HG02588 (cell line): ENCODE measurements around the gene CD14.
"Not testable (repeated sequence)": the region's sequence is repeated elsewhere in the genome, so short reads cannot be mapped to it uniquely, and the experiment has no call there.

ENCODE experiments used
- ATAC-seq: cut with Tn5 transposase; IDR thresholded peaks from one replicate; pipeline ENCODE4 v1.9.1; 2021; ENCODE audit warnings: mild to moderate bottlenecking, moderate library complexity; ENCODE audit not compliant: unreplicated experiment

Gene CD14

GRCh38 chr5:140633021-140633471 lies at the start of gene CD14:
TSS of gene CD14 (minus strand) at chr5:140633175. CDS start at chr5:140633071, 104 bp downstream.
- no peak for ATAC-seq

GRCh38 chr5:140678993-140679392 lies 46.0 kb upstream of the CD14 start:
- no peak for ATAC-seq

GRCh38 chr5:140677947-140678346 lies 45.0 kb upstream of the CD14 start:
- peak; percentile 50 for ATAC-seq

GRCh38 chr5:140674629-140675028 lies 41.7 kb upstream of the CD14 start:
- ATAC-seq: no peak

- no peak for ATAC-seq
These were observed 41.2 kb upstream of the CD14 start for GRCh38 chr5:140674211-140674610.

GRCh38 chr5:140673187-140673976 lies 40.4 kb upstream of the CD14 start, which contains the start of gene DND1:
TSS of gene DND1 (minus strand) at chr5:140673576. CDS start at chr5:140673542, 34 bp downstream.
- ATAC-seq: no peak

- ATAC-seq: no peak
These were observed 39.6 kb upstream of the CD14 start for GRCh38 chr5:140672455-140673186.

- ATAC-seq: no peak
These were observed 38.6 kb upstream of the CD14 start for GRCh38 chr5:140671472-140672125.

GRCh38 chr5:140671035-140671434 lies 38.1 kb upstream of the CD14 start:
- not testable (repeated sequence) for ATAC-seq

GRCh38 chr5:140664359-140665119 lies 31.6 kb upstream of the CD14 start, which contains the start of gene WDR55:
TSS of gene WDR55 (plus strand) at chr5:140664904. CDS start at chr5:140664913, 9 bp downstream.
- ATAC-seq: peak; percentile 98

- ATAC-seq: no peak
These were observed 31.0 kb upstream of the CD14 start for GRCh38 chr5:140664030-140664358.

- ATAC-seq: not testable (repeated sequence)
These were observed 27.4 kb upstream of the CD14 start for GRCh38 chr5:140660371-140660770.

- ATAC-seq: no peak
These were observed 25.9 kb upstream of the CD14 start for GRCh38 chr5:140658870-140659269.

GRCh38 chr5:140647042-140647419 lies 14.1 kb upstream of the CD14 start:
- no peak for ATAC-seq

GRCh38 chr5:140642718-140643117 lies 9.7 kb upstream of the CD14 start:
- ATAC-seq: no peak

GRCh38 chr5:140641716-140642115 lies 8.7 kb upstream of the CD14 start:
- no peak for ATAC-seq

GRCh38 chr5:140639148-140639981 lies 6.4 kb upstream of the CD14 start, which contains the start of gene TMCO6:
TSS of gene TMCO6 (plus strand) at chr5:140639451. CDS start at chr5:140639528, 77 bp downstream.
- ATAC-seq: peak; percentile 95

GRCh38 chr5:140638898-140639147 lies 5.8 kb upstream of the CD14 start:
- ATAC-seq: not testable (repeated sequence)

- ATAC-seq: no peak
These were observed 4.6 kb upstream of the CD14 start for GRCh38 chr5:140637371-140638100.
